Measurements from ENCODE around the gene IMMP2L. TPM values are rescaled to one million over a fixed set of nuclear protein-coding genes. Genes with fewer than 3 reads are reported as not detected.

The IMMP2L gene
- total and polyA plus RNA-seq, 4 donors: 7.3 to 21.1 (median 12.4) TPM

DNA sequence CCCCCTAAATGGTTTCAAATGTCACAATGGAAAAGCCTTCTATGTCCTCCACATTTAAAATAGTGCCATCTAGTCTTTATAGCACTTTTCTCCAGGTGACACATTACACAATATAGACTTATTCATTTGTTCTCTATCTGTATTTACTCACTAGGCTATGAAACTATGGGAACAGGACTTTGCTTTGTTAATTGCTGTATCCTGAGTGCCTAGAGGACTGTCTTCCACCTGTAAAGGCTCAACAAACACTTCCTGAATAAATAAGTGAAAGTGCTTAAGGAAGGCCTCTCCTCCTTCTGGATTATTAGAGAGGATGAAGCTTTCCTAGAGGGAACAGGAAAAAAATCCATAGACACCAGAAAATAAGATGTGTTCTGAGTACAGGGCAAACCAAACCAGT is 868.9 kb downstream of the IMMP2L start:
- no peaks in the 10 kb centered on the region for H3K36me3 ChIP-seq (ENCODE audit: control insufficient read depth in 4 of 4, insufficient read depth in 3 of 4, low read depth in 1 of 4, low read length in 3 of 4)
- TF ChIP-seq, protein P1, sequence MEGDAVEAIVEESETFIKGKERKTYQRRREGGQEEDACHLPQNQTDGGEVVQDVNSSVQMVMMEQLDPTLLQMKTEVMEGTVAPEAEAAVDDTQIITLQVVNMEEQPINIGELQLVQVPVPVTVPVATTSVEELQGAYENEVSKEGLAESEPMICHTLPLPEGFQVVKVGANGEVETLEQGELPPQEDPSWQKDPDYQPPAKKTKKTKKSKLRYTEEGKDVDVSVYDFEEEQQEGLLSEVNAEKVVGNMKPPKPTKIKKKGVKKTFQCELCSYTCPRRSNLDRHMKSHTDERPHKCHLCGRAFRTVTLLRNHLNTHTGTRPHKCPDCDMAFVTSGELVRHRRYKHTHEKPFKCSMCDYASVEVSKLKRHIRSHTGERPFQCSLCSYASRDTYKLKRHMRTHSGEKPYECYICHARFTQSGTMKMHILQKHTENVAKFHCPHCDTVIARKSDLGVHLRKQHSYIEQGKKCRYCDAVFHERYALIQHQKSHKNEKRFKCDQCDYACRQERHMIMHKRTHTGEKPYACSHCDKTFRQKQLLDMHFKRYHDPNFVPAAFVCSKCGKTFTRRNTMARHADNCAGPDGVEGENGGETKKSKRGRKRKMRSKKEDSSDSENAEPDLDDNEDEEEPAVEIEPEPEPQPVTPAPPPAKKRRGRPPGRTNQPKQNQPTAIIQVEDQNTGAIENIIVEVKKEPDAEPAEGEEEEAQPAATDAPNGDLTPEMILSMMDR (IDR thresholded peaks at IDR 0.05; ENCODE audit: low read depth, low read length, missing input control): no peak
- TF ChIP-seq HNF4G (IDR thresholded peaks at IDR 0.05) (no peak), FOXA1 (IDR thresholded peaks at IDR 0.05) (no peak), REST (IDR thresholded peaks at IDR 0.05) (no peak), YY1 (IDR thresholded peaks at IDR 0.05) (no peak), RAD21 (IDR thresholded peaks at IDR 0.05) (no peak), HNF4A (conservative IDR thresholded peaks at IDR 0.05) (no peak), JUND (IDR thresholded peaks at IDR 0.05) (no peak), MAX (IDR thresholded peaks at IDR 0.05) (no peak)
- TF ChIP-seq, protein P2, sequence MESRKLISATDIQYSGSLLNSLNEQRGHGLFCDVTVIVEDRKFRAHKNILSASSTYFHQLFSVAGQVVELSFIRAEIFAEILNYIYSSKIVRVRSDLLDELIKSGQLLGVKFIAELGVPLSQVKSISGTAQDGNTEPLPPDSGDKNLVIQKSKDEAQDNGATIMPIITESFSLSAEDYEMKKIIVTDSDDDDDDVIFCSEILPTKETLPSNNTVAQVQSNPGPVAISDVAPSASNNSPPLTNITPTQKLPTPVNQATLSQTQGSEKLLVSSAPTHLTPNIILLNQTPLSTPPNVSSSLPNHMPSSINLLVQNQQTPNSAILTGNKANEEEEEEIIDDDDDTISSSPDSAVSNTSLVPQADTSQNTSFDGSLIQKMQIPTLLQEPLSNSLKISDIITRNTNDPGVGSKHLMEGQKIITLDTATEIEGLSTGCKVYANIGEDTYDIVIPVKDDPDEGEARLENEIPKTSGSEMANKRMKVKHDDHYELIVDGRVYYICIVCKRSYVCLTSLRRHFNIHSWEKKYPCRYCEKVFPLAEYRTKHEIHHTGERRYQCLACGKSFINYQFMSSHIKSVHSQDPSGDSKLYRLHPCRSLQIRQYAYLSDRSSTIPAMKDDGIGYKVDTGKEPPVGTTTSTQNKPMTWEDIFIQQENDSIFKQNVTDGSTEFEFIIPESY (IDR thresholded peaks at IDR 0.05): no peak
- TF ChIP-seq, protein P3, sequence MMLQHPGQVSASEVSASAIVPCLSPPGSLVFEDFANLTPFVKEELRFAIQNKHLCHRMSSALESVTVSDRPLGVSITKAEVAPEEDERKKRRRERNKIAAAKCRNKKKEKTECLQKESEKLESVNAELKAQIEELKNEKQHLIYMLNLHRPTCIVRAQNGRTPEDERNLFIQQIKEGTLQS (IDR thresholded peaks at IDR 0.05): no peak
- H3K9ac ChIP-seq (ENCODE audit: low read depth in 1 of 2, low read length in 2 of 2): no peak overlapping the region
- H3K4me3 ChIP-seq (ENCODE audit: low read depth in 1 of 3, low read length in 3 of 3): no peak overlapping the region
- no peak overlapping the region for H3K27ac ChIP-seq (ENCODE audit: low read depth in 1 of 2, low read length in 2 of 2)
- no peaks in the 10 kb centered on the region for H3K27me3 ChIP-seq (ENCODE audit: control insufficient read depth in 4 of 4, insufficient read depth in 4 of 4, low read length in 3 of 4)
- no peak for DNase-seq (ENCODE audit: low spot score)
- H3K4me1 ChIP-seq (ENCODE audit: control insufficient read depth in 4 of 4, insufficient read depth in 4 of 4, low read length in 3 of 4): no peaks in the 10 kb centered on the region
- no peaks in the 10 kb centered on the region for H3K9me3 ChIP-seq (ENCODE audit: control insufficient read depth in 4 of 4, low read length in 3 of 4)

GRCh38 chr7:110688908-110689307 is 873.4 kb downstream of the IMMP2L start:
- no peaks in the 10 kb centered on the region for H3K9me3 ChIP-seq (ENCODE audit: control insufficient read depth in 4 of 4, low read length in 3 of 4)
- DNase-seq (ENCODE audit: low spot score): no peak
- H3K4me3 ChIP-seq (ENCODE audit: low read depth in 1 of 3, low read length in 3 of 3): no peak overlapping the region
- H3K27me3 ChIP-seq (ENCODE audit: control insufficient read depth in 4 of 4, insufficient read depth in 4 of 4, low read length in 3 of 4): no peaks in the 10 kb centered on the region
- no peak overlapping the region for H3K9ac ChIP-seq (ENCODE audit: low read depth in 1 of 2, low read length in 2 of 2)
- H3K4me1 ChIP-seq (ENCODE audit: control insufficient read depth in 4 of 4, insufficient read depth in 4 of 4, low read length in 3 of 4): no peaks in the 10 kb centered on the region
- no peak overlapping the region for H3K27ac ChIP-seq (ENCODE audit: low read depth in 1 of 2, low read length in 2 of 2)
- 83% methylated on average over 2 of the region's 2 CpGs for WGBS
- no peaks in the 10 kb centered on the region for H3K36me3 ChIP-seq (ENCODE audit: control insufficient read depth in 4 of 4, insufficient read depth in 3 of 4, low read depth in 1 of 4, low read length in 3 of 4)
- TF ChIP-seq JUND (IDR thresholded peaks at IDR 0.05) (no peak), REST (IDR thresholded peaks at IDR 0.05) (no peak), RAD21 (IDR thresholded peaks at IDR 0.05) (no peak), HNF4G (IDR thresholded peaks at IDR 0.05) (no peak), HNF4A (conservative IDR thresholded peaks at IDR 0.05) (no peak), NR2F2 (IDR thresholded peaks at IDR 0.05) (no peak), MAX (IDR thresholded peaks at IDR 0.05) (no peak), SP1 (IDR thresholded peaks at IDR 0.05) (no peak)
- TF ChIP-seq, protein P1 (IDR thresholded peaks at IDR 0.05; ENCODE audit: low read depth, low read length, missing input control): no peak
- TF ChIP-seq, protein P2 (IDR thresholded peaks at IDR 0.05): no peak

Data from liver (tissue), 9 donors.